Cerebellar nuclear complex (tissue), 1 donor: ENCODE measurements around the gene RAB43.
A peak's percentile ranks its signal among the peaks of the same experiment; 100 is the strongest.
"Not testable (repeated sequence)": the region's sequence is repeated elsewhere in the genome, so short reads cannot be mapped to it uniquely, and the experiment has no call there.

ENCODE experiments used
- DNase-seq, 2 experiments: peaks; one replicate each; lab custom pipeline; 2025; lab: John Stamatoyannopoulos, UW

RAB43 gene

DNA sequence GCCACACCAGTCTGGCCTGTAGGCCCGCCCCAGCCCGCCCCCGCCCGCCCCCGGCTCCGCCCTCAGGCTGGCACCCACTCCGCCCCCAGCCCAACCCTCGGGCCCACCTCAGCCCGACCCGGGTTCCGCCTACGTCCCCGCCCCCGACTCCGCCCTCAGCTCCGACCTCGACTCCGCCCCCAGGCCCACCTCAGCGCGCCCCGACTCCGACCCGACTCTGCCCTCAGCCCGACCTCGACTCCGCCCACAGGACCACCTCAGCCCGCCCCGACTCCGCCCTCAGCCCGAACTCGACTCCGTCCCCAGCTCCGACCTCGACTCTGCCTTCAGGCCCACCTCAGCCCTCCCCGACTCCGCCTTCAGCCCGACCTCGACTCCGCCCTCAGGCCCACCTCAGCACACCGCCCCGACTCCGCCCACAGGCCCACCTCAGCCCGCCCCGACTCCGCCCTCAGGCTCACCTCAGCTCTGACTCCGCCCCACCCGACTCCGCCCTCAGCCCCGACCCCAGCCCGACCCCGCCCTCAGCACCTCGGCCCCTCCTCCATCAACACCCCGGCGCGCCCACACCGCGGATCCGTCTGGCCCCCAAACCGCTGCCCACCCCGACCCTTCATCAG, at the start of gene RAB43:
Gene RAB43 (minus strand): TSS at position 13 of the 620 bp plus-strand sequence. CDS start 315 bp downstream, outside the sequence.
- peak; percentile 17 to 44 for DNase-seq

DNA sequence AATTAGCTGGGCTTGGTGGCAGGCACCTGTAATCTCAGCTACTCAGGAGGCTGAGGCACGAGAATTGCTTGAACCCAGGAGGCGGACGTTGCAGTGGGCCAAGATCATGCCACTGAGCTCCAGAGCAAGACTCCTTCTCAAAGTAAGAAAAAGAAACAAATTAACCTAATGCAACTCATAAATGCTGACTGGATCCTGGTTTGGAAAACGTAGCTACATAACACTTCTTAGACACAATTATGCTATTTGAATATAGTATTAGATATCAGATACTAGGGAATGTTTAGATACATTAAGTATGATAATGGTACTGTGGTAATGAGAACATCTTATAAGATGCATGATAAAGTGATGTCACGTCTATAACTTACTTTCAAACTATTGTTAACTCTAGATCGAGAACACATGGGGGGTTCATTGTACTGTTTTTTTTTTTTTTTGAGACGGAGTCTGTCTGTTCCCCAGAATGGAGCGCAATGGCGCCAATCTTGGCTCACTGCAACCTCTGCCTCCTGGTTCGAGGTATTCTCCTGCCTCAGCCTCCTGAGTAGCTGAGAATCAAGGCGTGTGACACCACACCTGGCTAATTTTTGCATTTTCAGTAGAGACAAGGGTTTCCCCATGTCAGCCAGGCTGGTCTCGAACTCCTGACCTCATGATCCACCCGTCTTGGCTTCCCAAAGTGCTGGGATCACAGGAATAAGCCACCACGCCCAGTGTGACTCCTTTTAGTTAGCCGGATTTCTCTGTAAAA, 45.2 kb upstream of the RAB43 start:
- no peak for DNase-seq

DNA sequence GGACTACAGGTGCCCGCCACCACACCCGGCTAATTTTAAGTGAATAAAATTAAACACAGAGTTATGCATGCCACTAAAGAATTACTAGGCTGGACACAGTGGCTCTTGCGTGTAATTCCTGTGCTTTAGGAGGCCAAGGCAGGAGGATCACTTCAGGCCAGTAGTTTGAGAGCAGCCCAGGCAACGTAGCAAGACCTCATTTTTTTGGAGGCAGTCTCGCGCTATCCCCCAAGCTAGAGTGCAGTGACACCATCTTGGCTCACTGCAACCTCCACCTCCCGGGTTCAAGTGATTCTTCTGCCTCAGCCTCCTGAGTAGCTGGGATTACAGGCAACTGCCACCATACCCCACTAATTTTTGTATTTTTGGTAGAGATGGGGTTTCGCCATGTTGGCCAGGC, 44.0 kb upstream of the RAB43 start:
- not testable (repeated sequence) for DNase-seq

DNA sequence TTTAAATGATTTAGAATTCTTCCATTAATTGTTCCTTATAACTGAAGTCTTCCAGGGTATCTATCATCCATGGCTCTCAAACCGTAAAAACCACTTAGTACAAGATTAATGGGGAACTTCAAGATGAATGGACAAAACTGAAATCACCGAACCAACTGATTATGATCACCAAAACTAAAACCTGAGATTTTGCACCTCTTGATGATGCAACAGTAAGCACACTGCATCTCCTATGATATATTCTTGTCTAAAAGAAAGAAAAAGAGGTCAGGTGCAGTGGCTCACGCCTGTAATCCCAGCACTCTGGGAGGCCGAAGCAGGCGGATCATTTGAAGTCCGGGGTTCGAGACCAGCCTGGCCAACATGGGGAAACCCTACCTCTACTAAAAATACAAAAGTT, 42.9 kb upstream of the RAB43 start:
- DNase-seq: no peak

DNA sequence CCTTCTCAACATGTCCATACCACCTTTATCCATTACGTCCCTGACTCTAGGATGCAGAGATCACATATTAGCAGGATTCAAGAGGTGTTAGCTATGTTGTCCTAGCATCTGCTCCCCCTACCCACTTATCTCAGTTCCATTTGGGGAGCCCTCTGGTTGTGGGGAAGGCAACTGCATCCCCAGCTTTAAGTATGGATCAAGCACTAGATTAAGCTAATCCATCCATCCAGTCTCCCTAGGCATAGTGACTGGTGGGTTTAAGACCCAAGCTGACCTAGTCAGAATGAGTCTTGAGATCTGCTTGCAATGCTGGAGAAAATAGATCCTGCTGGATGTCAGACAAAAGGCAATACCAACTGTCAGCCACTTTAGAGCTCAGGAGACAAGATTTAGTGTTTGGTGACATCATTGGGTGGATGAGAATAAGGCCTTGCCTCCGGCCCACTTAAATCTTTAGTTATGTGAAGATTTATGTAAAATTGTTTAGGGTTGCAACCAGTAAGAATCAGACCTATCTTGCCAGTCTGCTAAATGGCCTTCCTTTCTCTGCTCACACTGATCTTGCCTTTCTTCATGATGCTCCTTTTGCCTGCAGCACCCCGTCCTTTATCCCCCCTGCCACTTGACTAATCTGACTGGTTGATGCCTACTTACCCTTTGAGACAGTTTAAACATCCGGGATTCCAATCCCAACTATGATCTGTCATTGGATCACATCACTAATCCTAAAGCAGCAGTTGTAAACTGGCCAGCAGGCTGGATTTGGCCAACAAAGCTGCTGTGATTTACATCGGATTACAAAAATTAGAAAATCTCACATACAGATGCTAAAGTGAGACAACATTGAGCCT, 41.4 kb upstream of the RAB43 start:
- DNase-seq: no peak

DNA sequence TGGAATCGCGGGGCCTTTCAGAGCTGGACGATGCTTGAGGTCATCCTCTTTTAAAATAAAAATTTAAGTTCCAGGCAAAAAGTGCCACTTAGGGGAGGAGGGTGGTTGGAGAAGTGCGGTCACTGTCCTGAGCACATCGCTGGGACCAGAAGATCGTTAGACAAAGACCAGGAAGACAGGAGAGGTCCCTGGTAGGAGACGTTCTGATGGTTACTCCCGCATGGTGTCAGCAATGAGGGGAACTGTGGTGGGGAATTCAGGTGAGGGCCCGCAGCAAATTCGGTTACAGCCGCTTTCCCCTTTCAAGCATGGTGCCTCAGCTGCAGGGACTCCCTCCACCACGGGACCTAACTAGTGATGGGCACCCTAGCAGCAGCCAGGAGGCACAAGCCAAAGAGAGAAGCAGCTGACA, 40.3 kb upstream of the RAB43 start:
- DNase-seq: no peak

DNA sequence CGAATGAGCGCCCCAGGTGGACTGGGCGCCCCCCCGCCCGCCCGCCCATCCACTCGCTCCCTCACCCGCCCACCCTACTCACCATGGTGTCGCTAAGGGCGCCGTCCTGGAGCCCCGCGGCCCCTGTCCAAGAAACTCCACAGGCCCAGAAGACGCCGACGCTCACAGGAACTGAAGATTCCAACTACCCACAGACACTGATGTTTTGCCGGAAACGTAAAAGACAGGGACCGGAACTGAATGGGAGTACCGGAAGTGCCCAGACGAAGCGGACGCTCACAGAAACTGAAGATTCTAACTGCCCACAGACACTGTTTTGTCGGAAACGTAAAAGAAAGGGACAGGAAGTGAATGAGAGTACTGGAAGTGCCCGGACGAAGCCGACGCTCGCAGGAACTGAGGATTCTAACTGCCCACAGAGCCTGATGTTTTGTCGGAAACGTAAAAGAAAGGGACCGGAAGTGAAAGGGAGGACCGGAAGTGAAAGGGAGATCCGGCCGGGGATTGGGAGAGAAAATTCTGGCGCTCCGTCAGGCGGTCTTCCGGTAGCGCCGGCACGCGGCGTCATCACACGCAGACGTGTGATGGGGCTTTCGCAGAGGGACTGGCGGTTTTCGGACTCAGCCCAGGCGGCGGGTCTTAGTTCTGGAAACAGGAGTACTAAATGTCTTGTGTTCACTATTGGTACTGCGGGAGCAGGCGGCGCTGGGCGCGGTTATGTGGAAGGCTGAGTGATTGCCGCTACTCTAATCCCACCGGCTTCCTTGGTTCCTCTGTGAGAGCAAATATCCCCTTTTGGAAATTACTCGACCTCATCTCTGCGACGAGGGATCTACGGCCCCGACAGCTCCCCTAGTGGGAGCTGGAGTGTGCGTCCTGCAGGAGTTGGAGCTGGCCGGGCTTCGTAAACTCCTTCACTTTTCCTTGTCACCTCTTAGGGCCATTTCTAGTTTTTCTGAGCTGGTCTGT, 39.6 kb upstream of the RAB43 start, which contains the start of gene ISY1:
Gene ISY1 (minus strand): TSS at position 173 of the 969 bp plus-strand sequence. CDS start 88 bp downstream, at position 85.
- DNase-seq: peak; percentile 3 to 78

DNA sequence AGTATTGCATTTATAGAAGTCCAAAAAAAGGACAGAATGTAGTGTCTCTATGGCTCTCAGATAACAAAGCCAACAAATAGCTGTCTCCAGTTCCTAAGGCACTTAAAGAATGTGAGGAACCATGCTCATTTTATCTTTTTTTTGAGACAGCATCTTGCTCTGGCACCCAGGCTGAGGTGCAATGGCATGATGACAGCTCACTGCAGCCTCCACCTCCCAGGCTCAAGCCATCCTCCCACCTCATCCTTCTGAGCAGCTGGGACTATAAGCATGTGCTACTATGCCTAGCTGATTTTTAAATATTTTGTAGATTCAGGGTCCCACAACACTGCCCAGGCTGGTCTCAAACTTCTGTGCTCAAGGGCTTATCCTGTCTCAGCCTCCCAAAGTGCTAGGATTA, 23.2 kb upstream of the RAB43 start:
- no peak for DNase-seq

DNA sequence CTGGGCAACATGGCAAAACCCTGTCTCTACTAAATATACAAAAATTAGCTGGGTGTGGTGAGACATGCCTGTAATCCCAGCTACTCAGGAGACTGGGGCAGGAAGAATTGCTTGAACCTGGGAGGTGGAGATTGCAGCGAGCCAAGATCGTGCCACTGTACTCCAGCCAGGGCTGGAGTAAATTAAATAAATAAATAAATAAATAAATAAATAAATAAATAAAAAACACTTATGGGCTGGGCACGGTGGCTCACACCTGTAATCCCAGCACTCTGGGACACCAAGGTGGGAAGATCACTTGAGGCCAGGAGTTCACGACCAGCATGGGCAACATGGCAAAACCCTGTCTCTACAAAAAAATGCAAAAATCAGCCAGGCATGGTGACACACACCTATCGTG, 19.4 kb upstream of the RAB43 start:
- not testable (repeated sequence) for DNase-seq

DNA sequence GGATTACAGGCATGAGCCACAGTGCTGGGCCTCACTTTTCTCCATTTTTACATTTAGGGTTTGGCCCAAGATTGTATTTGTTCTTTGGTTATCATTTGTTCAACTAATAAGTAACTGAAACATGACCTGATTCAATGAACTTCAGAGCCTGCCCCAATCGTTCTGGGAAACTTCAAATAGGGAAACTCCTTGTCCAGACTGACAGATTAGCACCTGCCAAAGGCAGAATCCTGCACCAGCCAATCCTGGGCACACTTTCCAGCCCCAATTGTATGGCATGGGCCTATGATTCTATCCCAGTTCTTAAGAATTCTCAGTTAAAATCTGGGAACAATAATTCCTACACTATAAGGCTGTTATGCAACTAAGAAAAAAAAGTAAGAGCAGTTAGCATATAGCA, 18.3 kb upstream of the RAB43 start:
- no peak for DNase-seq

DNA sequence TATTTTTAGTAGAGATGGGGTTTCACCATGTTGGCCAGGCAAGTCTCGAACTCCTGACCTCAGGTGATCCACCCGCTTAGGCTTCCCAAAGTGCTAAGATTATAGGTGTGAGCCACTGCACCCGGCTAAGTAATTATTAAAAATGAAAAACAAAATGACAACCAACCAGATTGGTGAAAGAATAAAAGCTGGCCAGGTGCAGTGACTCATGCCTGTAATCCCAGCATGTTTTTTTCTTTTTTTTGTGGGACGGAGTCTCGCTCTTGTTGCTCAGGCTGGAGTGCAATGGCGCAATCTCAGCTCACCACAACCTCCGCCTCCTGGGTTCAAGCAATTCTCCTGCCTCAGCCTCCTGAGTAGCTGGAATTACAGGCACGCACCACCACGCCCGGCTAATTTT, 14.7 kb upstream of the RAB43 start:
- not testable (repeated sequence) for DNase-seq

DNA sequence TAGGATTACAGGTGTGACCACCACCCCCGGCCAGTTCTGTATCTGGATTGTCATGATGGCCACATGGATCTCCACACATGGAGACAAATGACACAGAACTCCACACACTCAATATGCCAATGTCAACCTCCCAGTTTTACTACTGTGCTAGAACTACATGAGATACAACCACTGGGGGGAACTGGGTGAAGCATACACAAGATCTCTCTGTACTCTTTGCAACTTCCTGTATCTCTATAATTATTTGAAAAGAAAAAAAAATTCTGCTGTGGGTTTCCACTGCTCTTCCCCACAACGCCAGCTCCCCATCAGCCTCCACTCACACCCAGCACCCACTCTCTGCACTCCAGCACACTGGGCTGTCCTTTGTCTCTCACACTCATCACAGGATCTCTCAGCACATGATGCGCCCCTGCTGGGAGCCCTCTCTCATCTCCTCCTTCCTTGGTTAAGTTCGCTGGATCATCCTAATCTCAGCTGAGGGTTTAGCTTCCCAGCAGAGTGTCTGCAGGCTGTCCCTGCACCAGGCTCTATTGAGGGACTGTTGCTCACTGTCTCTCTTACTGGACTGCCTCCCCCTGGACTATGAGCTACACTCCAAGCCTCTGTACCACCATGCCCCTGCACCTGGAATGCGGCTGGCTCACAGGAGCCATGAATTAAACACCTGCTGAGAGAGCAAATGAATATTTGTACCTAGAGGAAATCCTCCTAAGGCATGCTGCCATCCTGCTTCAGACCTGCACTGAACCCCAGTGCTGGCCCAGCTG, 10.7 kb upstream of the RAB43 start:
- DNase-seq: no peak

DNA sequence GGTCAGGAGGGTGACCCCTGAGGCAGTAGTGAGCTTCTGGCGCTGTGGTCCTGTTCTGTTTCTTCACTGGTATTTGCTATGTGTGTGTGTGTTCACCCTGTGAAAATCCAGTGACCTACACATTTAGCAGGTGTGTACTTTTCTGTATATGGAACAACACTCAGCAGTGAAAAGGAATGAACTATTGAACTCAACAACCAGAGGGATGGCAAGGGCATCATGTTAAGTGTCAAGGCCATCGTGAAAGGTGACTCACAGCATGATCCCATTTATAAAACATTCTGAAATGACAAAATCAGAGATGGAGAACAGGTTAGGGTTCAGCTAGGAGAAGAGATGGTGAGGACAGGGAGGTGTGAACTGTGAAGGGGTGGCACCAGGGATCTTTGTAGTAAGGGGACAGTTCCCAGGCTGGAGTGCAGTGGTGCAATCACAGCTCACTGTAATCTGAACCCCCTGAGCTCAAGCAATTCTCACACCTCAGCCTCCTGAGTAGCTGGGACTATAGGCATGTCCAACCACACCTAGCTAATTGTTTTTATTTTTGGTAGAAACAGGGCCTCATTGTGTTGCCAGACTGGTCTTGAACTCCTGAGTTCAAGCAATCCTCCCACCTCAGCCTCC, 10.0 kb upstream of the RAB43 start:
- no peak for DNase-seq

DNA sequence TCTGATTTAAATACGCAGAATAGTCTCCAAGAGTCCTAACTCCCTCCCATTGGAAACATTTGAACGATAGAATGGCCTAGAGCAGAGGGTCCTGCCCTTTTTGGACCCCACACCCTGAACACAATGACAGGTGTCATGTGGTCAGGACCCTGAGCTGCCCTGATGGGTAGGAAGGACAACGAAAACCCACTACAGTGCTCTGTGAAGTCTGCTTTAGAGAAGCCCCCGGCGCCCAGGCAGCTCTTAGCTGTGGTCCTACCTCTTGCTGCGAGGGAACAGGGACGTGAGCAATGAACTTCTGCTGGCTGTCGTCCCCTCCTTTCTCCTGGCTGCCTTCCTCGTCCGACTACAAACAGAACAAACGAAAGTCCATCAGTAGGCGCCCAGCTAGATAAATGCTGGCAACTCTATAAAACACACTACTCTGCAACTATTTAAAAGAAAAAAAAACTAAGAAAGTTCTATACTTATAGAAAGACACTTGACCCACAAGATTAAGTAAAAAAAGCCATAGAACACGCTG, 8.7 kb upstream of the RAB43 start:
- DNase-seq: no peak

DNA sequence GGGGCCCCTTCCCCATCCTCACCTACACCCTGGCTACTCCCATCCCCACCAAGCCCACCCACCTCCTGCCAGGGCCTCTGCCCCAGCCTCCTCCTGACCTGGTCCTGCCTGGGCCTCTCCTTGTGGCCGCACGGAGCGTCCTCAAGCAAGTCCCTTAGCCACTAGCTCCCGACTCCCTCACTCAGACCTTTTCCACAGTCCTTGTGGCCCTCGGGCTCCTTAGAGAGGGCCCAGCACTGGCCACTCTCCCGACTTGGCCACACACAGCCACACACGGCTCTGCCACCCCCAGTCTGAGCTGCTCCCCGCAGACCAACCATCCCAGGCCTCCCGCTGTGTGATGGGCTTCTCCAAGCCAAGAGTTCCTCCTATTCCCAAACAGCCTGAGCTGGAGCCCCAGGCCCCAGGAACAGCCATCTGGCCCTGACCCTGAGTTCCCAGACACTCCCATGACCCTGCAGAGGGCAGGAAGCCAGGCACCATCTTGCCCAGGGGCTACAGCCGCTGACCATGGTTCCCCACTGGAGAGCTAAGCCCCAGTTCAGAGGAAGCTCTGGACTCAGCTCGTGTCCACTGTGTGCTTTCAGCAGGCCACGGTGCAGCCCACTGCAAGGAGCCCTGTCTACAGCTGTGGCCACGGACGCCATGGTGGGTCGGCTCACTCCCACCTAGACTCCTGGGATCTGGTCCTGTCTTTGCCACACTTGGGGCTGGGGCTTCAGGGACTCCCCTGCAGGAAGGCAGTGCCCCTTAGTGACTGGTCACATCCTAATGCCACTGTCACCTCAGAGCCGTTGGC, 7.0 kb upstream of the RAB43 start:
- no peak for DNase-seq

DNA sequence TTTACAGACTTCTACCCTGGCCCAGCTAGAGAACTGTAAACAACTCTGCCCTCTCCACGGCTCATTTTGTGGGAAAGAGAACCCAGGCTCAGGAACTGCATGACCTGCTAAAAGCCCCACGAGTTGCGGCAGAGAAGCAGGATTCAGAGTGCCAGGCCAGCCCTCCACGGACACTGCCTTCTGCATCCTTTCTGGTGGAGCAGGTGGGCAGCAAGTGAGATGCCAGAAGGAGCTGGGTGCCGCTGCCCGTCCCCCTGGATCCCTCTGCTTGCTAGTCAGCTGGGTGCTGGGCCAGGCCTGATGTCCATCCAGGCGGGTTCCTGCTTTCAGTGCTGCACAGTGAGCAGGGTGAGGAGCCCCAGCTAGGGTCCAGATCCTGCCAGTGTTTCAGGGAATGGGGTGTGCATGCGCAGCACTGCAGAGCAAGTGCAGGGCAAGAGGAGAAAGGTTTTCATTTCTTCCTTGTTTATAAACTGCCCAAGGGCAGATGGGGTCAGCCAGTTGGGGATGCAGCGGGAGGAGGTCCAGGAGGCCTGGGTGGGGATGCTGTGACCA, 5.2 kb upstream of the RAB43 start:
- no peak for DNase-seq

DNA sequence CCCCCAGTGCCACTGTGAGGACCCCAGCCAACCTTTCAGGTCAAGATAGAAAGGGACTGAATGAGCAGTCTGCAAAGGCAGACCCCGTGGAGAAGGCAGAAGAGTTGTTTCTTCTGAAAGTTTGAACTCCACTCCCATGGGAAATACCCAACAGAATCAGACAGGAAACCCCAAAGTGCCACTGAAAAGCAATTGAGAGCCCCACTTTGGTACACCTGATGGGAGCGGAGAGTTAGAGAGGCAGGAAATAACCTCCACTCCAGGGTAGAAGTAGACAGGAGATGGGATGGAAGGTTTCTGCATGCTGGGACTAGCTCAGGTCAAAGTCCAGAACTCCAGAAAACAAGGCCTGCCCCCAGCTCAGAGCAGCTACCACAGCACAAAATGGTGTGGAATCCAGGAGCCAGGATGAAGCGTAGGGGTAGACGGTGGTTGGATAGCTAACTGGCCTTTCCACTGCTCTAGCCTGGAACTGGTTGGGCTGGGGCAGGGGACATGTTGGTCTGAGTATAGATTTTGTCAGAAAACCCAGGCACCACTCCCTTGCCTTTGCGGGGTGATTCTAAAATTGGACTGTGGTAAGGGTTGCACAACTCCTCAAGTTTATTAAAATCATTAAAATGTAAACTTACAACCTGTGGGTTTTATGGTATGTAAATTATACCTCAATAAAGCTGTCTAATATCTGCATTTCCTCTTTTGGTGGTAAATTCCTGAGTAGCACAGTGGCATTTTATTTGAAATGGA, 1.9 kb upstream of the RAB43 start:
- no peak for DNase-seq

DNA sequence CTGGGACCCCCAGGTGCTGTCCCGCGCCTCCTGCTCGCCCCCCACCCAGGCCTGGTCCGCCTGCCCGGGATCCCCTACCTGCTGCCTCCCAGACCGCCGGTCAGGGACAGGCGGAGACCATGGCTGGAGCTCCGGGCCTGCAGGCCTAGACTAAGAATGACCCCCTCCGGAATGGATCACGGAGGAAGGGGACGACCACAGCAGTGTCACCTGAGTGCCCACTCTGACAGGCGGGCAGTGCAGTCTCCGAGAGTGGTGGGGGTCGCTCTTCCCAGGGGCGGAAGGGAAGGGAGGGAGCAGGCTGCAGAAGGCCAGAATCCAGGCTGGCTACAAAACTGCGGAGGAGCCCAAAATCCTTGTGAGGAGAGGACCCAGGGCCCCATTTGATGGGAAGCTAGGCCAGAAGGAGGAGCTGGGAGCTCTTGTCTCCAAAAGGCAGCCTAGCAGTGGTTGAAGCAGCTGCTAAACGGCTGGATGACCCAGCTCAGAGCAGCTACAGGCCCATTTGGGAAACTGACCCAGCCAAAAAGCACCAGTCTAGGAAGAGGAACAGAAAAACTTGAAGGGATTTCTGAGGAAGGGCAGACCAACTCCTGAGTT, 908 bp upstream of the RAB43 start:
- DNase-seq: no peak
